H9 (cell line): Measurements from ENCODE around the gene PDE1A. TPM values are rescaled to one million over a fixed set of nuclear protein-coding genes. Genes with fewer than 3 reads are reported as not detected.

Experiments
- DNase-seq: peaks from one replicate; pipeline ENCODE4 v3.0.0-alpha.2; 2017
- H2AFZ ChIP-seq: one replicate; pipeline ENCODE4 v1.6.1; 2013; ENCODE audit warnings: mild to moderate bottlenecking, low read length, control low read depth, moderate library complexity
- H2AK5ac ChIP-seq: 2 replicates; pipeline ENCODE4 v1.6.1; 2013; ENCODE audit warnings: low read length, control low read depth, mixed read lengths; ENCODE audit not compliant: insufficient read length
- H2BK120ac ChIP-seq: one replicate; pipeline ENCODE4 v1.6.1; 2013; ENCODE audit warnings: low read depth, mild to moderate bottlenecking, low read length, control low read depth, inconsistent platforms; ENCODE audit not compliant: poor library complexity, severe bottlenecking
- H2BK12ac ChIP-seq: 2 replicates; pipeline ENCODE4 v1.6.1; 2013; ENCODE audit warnings: low read length, control low read depth, mixed read lengths, low read depth; ENCODE audit not compliant: insufficient read length
- H2BK15ac ChIP-seq: 2 replicates; pipeline ENCODE4 v1.6.1; 2013; ENCODE audit warnings: low read depth, low read length, control low read depth
- H2BK20ac ChIP-seq: one replicate; pipeline ENCODE4 v1.6.1; 2013; ENCODE audit warnings: low read depth, mild to moderate bottlenecking, low read length, control low read depth, inconsistent platforms; ENCODE audit not compliant: poor library complexity, severe bottlenecking
- H2BK5ac ChIP-seq: 2 replicates; pipeline ENCODE4 v1.6.1; 2013; ENCODE audit warnings: low read length, control low read depth, mixed read lengths; ENCODE audit not compliant: insufficient read length
- H3K14ac ChIP-seq: 2 replicates; pipeline ENCODE4 v1.6.1; 2013; ENCODE audit warnings: low read length, control low read depth; ENCODE audit not compliant: insufficient read depth
- H3K18ac ChIP-seq: 2 replicates; pipeline ENCODE4 v1.6.1; 2013; ENCODE audit warnings: low read depth, mild to moderate bottlenecking, mixed read lengths, low read length, control low read depth; ENCODE audit not compliant: insufficient read length
- H3K23ac ChIP-seq: 2 replicates; pipeline ENCODE4 v1.6.1; 2013; ENCODE audit warnings: low read length, control low read depth, mixed read lengths, low read depth; ENCODE audit not compliant: insufficient read length
- H3K23me2 ChIP-seq: 2 replicates; pipeline ENCODE4 v1.6.1; 2013; ENCODE audit warnings: low read depth, mild to moderate bottlenecking, mixed read lengths, low read length, control low read depth; ENCODE audit not compliant: insufficient read length, poor library complexity, severe bottlenecking
- H3K27ac ChIP-seq: 2 replicates; pipeline ENCODE4 v1.5.1; 2013; ENCODE audit warnings: low read length, control low read depth, mixed read lengths, low read depth; ENCODE audit not compliant: insufficient read length
- H3K27me3 ChIP-seq: 2 replicates; pipeline ENCODE4 v1.6.1; 2013; ENCODE audit warnings: low read length, control low read depth, inconsistent platforms; ENCODE audit not compliant: insufficient read depth
- H3K4ac ChIP-seq: 2 replicates; pipeline ENCODE4 v1.6.1; 2013; ENCODE audit warnings: low read depth, mild to moderate bottlenecking, control low read depth, inconsistent platforms, low read length, moderate library complexity
- H3K4me1 ChIP-seq: 2 replicates; pipeline ENCODE4 v1.6.1; 2013; ENCODE audit warnings: low read length, control low read depth, inconsistent platforms; ENCODE audit not compliant: insufficient read depth
- H3K4me2 ChIP-seq: 2 replicates; pipeline ENCODE4 v1.6.1; 2013; ENCODE audit warnings: low read length, control low read depth, mixed read lengths; ENCODE audit not compliant: insufficient read length, insufficient read depth
- H3K56ac ChIP-seq: 2 replicates; pipeline ENCODE4 v1.6.1; 2013; ENCODE audit warnings: low read depth, mild to moderate bottlenecking, mixed read lengths, low read length, control low read depth; ENCODE audit not compliant: insufficient read length
- H3K79me1 ChIP-seq: 2 replicates; pipeline ENCODE4 v1.6.1; 2013; ENCODE audit warnings: low read depth, mild to moderate bottlenecking, moderate library complexity, low read length, control low read depth, inconsistent platforms; ENCODE audit not compliant: insufficient read depth, poor library complexity, severe bottlenecking
- H3K79me2 ChIP-seq: 2 replicates; pipeline ENCODE4 v1.6.1; 2013; ENCODE audit warnings: low read length, control low read depth, inconsistent platforms; ENCODE audit not compliant: insufficient read depth
- H3K9ac ChIP-seq: 2 replicates; pipeline ENCODE4 v1.6.1; 2013; ENCODE audit warnings: low read length, control low read depth, mixed read lengths; ENCODE audit not compliant: insufficient read length; ENCODE audit errors: extremely low read depth
- H3K9me3 ChIP-seq: one replicate; pipeline ENCODE4 v1.6.1; 2013; ENCODE audit warnings: low read depth, low read length, inconsistent platforms; ENCODE audit not compliant: control insufficient read depth
- H3T11ph ChIP-seq: one replicate; pipeline ENCODE4 v1.6.1; 2013; ENCODE audit warnings: mild to moderate bottlenecking, low read length, control low read depth, inconsistent platforms
- H4K20me1 ChIP-seq: one replicate; pipeline ENCODE4 v1.6.1; 2013; ENCODE audit not compliant: control insufficient read depth, insufficient read length, insufficient read depth
- H4K5ac ChIP-seq: 2 replicates; pipeline ENCODE4 v1.6.1; 2013; ENCODE audit warnings: low read depth, mild to moderate bottlenecking, mixed read lengths, low read length, control low read depth; ENCODE audit not compliant: insufficient read length
- H4K8ac ChIP-seq: replicated peaks from 2 replicates; pipeline ENCODE4 v1.6.1; 2013; ENCODE audit warnings: low read length, control low read depth, mixed read lengths, low read depth; ENCODE audit not compliant: insufficient read length
- H4K91ac ChIP-seq: 2 replicates; pipeline ENCODE4 v1.6.1; 2013; ENCODE audit warnings: low read depth, mild to moderate bottlenecking, moderate library complexity, mixed read lengths, low read length, control low read depth; ENCODE audit not compliant: insufficient read length
- H3K27ac Mint-ChIP-seq, 3 experiments: 2 replicates in 2 of 3; 3 replicates in 1 of 3; pipeline ENCODE4 v1.8.0; 2020 to 2021; ENCODE audit warnings: mixed read lengths in 3 of 3, mild to moderate bottlenecking in 1 of 3, moderate library complexity in 1 of 3
- H3K27me3 Mint-ChIP-seq: 2 replicates; pipeline ENCODE4 v1.8.0; 2021; ENCODE audit warnings: low read depth, mild to moderate bottlenecking, moderate library complexity, mixed read lengths
- H3K36me3 Mint-ChIP-seq, 3 experiments: 2 replicates in 2 of 3; 3 replicates in 1 of 3; pipeline ENCODE4 v1.8.0; 2020 to 2021; ENCODE audit warnings: low read depth in 3 of 3, mixed read lengths in 3 of 3; ENCODE audit not compliant: insufficient read depth in 1 of 3
- H3K4me1 Mint-ChIP-seq, 2 experiments: 2 replicates each; pipeline ENCODE4 v1.8.0; 2020; ENCODE audit warnings: mixed read lengths in 2 of 2
- H3K4me3 Mint-ChIP-seq, 2 experiments: 2 replicates in 1 of 2; 3 replicates in 1 of 2; pipeline ENCODE4 v1.8.0; 2020 to 2021; ENCODE audit warnings: mild to moderate bottlenecking in 2 of 2, mixed read lengths in 2 of 2, moderate library complexity in 1 of 2
- H3K9me3 Mint-ChIP-seq, 2 experiments: 2 replicates in 1 of 2; 3 replicates in 1 of 2; pipeline ENCODE4 v1.8.0; 2020; ENCODE audit warnings: mild to moderate bottlenecking in 2 of 2, mixed read lengths in 2 of 2, moderate library complexity in 1 of 2
- WGBS: extraction: QIAGEN DNeasy Blood & Tissue Kit; methylation state at CpG from one replicate; pipeline ENCODE4 v1.1.7; 2013; ENCODE audit warnings: missing lambda C conversion rate, low lambda C conversion rate, mixed read lengths; ENCODE audit not compliant: insufficient read length; ENCODE audit errors: extremely low coverage; 5-methylcytosine and 5-hydroxymethylcytosine counted together
- total RNA-seq: library from RNA; stranded (reverse); gene quantifications from 2 replicates; pipeline ENCODE4 v1.2.1, GENCODE V29; 2021
- TF ChIP-seq, protein P1 (sequence below): fragments of 200-600 bp; sonication (generic); conservative IDR thresholded peaks from 3 replicates; pipeline ENCODE4 v1.8.0; 2021; ENCODE audit warnings: antibody characterized with exemption, mild to moderate bottlenecking

PDE1A gene
- total RNA-seq, 1 experiment from 2014 or later = 0.11 TPM

- no peak overlapping the region for H3K9ac ChIP-seq
- no peak overlapping the region for H3K18ac ChIP-seq
- H4K8ac ChIP-seq = no peak overlapping the region
- no peaks in the 10 kb centered on the region for H3K27me3 ChIP-seq
- H3K9me3 Mint-ChIP-seq = no peaks in the 10 kb centered on the region
- H2BK120ac ChIP-seq = no peak overlapping the region
- no peak overlapping the region for H4K5ac ChIP-seq
- no peak overlapping the region for H3K27ac Mint-ChIP-seq
- H3K4me1 Mint-ChIP-seq = no peaks in the 10 kb centered on the region
- H3K4me2 ChIP-seq = no peak overlapping the region
- H3K23me2 ChIP-seq = no peaks in the 10 kb centered on the region
- H3K27ac ChIP-seq = no peak overlapping the region
- H3K4ac ChIP-seq = no peak overlapping the region
- H2AK5ac ChIP-seq = no peak overlapping the region
- no peak overlapping the region for H3K4me3 Mint-ChIP-seq
- DNase-seq = no peak
- H3K56ac ChIP-seq = no peak overlapping the region
- H2BK15ac ChIP-seq = no peak overlapping the region
- no peak overlapping the region for H4K91ac ChIP-seq
- no peak overlapping the region for H3T11ph ChIP-seq
- no peak overlapping the region for H2BK12ac ChIP-seq
- WGBS = no CpG with 5 or more reads among the region's 1 CpG
- no peaks in the 10 kb centered on the region for H3K79me1 ChIP-seq
- no peaks in the 10 kb centered on the region; a peak in 1 of 7 replicates for H3K36me3 Mint-ChIP-seq
- H3K14ac ChIP-seq = no peak overlapping the region
- H3K79me2 ChIP-seq = no peaks in the 10 kb centered on the region
- H3K9me3 ChIP-seq = no peaks in the 10 kb centered on the region
- no peaks in the 10 kb centered on the region for H3K27me3 Mint-ChIP-seq
- no peak overlapping the region for H2AFZ ChIP-seq
- no peak overlapping the region for H2BK20ac ChIP-seq
- H3K23ac ChIP-seq = no peak overlapping the region
- H4K20me1 ChIP-seq = no peaks in the 10 kb centered on the region
- TF ChIP-seq, protein P1, sequence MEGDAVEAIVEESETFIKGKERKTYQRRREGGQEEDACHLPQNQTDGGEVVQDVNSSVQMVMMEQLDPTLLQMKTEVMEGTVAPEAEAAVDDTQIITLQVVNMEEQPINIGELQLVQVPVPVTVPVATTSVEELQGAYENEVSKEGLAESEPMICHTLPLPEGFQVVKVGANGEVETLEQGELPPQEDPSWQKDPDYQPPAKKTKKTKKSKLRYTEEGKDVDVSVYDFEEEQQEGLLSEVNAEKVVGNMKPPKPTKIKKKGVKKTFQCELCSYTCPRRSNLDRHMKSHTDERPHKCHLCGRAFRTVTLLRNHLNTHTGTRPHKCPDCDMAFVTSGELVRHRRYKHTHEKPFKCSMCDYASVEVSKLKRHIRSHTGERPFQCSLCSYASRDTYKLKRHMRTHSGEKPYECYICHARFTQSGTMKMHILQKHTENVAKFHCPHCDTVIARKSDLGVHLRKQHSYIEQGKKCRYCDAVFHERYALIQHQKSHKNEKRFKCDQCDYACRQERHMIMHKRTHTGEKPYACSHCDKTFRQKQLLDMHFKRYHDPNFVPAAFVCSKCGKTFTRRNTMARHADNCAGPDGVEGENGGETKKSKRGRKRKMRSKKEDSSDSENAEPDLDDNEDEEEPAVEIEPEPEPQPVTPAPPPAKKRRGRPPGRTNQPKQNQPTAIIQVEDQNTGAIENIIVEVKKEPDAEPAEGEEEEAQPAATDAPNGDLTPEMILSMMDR = no peak
- H2BK5ac ChIP-seq = no peak overlapping the region
- no peaks in the 10 kb centered on the region for H3K4me1 ChIP-seq
Measured at GRCh38 chr2:182133195-182133891, 293.5 kb downstream of the PDE1A start.
